Measurements from ENCODE around the gene COMMD10.

COMMD10 gene

DNA sequence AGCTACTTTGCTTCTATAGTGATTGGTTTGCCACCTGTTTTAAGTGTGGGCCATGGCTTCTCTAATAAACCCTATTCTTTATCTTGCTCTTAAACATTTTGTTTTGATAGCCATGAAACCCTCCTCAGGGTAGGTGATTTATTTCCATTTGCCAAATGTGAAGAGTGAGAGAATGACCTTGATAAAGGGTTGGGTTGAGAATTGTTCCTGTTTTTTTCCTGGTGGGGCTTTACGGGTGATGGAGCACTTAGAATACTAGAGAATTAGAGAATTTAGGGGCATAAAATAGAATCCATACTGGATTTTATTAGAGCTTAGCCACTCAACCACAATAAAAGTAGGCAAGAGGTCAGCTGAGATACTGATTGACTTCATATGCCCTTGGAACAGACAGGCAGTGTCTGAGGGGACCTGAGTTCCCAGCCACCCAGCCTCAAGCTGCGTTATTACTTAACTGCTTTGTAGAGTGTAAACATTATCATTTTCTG lies 68.9 kb downstream of the COMMD10 start:
- TF ChIP-seq, protein P1, sequence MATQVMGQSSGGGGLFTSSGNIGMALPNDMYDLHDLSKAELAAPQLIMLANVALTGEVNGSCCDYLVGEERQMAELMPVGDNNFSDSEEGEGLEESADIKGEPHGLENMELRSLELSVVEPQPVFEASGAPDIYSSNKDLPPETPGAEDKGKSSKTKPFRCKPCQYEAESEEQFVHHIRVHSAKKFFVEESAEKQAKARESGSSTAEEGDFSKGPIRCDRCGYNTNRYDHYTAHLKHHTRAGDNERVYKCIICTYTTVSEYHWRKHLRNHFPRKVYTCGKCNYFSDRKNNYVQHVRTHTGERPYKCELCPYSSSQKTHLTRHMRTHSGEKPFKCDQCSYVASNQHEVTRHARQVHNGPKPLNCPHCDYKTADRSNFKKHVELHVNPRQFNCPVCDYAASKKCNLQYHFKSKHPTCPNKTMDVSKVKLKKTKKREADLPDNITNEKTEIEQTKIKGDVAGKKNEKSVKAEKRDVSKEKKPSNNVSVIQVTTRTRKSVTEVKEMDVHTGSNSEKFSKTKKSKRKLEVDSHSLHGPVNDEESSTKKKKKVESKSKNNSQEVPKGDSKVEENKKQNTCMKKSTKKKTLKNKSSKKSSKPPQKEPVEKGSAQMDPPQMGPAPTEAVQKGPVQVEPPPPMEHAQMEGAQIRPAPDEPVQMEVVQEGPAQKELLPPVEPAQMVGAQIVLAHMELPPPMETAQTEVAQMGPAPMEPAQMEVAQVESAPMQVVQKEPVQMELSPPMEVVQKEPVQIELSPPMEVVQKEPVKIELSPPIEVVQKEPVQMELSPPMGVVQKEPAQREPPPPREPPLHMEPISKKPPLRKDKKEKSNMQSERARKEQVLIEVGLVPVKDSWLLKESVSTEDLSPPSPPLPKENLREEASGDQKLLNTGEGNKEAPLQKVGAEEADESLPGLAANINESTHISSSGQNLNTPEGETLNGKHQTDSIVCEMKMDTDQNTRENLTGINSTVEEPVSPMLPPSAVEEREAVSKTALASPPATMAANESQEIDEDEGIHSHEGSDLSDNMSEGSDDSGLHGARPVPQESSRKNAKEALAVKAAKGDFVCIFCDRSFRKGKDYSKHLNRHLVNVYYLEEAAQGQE (IDR thresholded peaks at IDR 0.05; ENCODE audit: insufficient read depth in 1 of 2, low read depth in 2 of 2, low read length in 2 of 2), result no peak

DNA sequence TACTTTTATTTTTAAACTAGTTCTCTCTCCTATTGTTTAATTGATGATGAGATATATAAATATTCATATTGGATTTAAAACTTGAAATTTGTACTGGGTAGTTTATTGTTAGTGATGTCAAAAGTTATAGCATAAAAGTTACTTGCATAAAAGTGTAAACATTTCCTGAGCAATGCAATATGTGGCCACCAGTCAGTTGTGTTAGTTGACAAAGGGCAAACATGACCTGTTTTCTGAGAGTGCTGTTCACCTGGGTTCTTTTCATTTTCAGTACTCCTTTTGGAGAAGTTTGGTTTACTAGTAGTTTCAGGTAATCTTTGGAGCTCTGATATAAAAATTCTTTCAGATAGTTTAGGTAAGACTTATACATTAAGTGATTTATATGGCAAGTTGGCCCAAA lies 69.4 kb downstream of the COMMD10 start:
- TF ChIP-seq, protein P1 (IDR thresholded peaks at IDR 0.05; ENCODE audit: insufficient read depth in 1 of 2, low read depth in 2 of 2, low read length in 2 of 2), result no peak
- no peak for TF ChIP-seq SIN3A (IDR thresholded peaks at IDR 0.05; ENCODE audit: borderline replicate concordance, insufficient read depth, low read length)
- no peak for TF ChIP-seq FOXP2 (optimal IDR thresholded peaks at IDR 0.05; ENCODE audit: borderline replicate concordance, extremely low read depth, extremely low read length, insufficient read depth)
- TF ChIP-seq POLR2AphosphoS5 (IDR thresholded peaks at IDR 0.05; ENCODE audit: low read depth, low read length), result no peak
- TF ChIP-seq TAF1 (IDR thresholded peaks at IDR 0.05; ENCODE audit: borderline replicate concordance, insufficient read depth, low read length), result no peak

DNA sequence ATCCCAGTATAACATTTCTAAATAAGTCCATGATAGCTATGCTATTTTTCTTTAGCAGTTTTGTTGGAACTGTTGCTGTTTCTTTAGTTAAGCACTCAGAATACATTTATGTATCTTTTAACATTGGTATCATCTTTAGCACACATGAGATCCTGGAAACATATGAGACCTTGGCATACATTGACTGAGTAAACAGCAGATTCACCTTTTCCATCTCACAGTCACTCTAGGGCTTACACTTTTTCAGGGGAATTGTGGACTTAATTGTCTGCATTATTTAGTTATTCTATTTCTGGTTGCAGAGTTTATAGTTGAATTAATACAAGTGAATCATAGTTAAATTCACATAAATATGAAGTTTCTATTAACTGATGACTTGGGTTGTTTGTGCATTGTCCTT lies 70.1 kb downstream of the COMMD10 start:
- TF ChIP-seq, protein P1 (IDR thresholded peaks at IDR 0.05; ENCODE audit: insufficient read depth in 1 of 2, low read depth in 2 of 2, low read length in 2 of 2), result no peak
- TF ChIP-seq POLR2AphosphoS5 (IDR thresholded peaks at IDR 0.05; ENCODE audit: low read depth, low read length) (no peak), TAF1 (IDR thresholded peaks at IDR 0.05; ENCODE audit: borderline replicate concordance, insufficient read depth, low read length) (no peak), SIN3A (IDR thresholded peaks at IDR 0.05; ENCODE audit: borderline replicate concordance, insufficient read depth, low read length) (no peak), FOXP2 (optimal IDR thresholded peaks at IDR 0.05; ENCODE audit: borderline replicate concordance, extremely low read depth, extremely low read length, insufficient read depth) (no peak)

DNA sequence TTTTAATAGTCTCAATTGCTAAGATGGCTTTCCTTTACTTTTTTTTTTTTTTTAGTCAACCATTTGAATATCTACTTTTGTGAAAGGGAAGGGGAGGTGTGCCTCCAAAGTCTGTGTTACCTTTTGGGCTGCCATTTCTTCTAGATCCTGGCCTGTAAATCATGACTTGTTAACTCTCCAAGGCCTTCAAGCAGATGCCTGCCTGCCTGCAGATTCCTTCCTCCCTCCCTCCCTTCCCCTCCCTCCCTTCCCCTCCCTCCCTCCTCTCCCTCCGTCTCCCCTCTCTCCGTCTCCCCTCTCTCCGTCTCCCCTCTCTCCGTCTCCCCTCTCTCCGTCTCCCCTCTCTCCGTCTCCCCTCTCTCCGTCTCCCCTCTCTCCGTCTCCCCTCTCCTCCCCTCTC lies 73.1 kb downstream of the COMMD10 start:
- TF ChIP-seq POLR2AphosphoS5 (IDR thresholded peaks at IDR 0.05; ENCODE audit: low read depth, low read length) (no peak), TAF1 (IDR thresholded peaks at IDR 0.05; ENCODE audit: borderline replicate concordance, insufficient read depth, low read length) (no peak), FOXP2 (optimal IDR thresholded peaks at IDR 0.05; ENCODE audit: borderline replicate concordance, extremely low read depth, extremely low read length, insufficient read depth) (no peak), SIN3A (IDR thresholded peaks at IDR 0.05; ENCODE audit: borderline replicate concordance, insufficient read depth, low read length) (no peak)
- TF ChIP-seq, protein P1 (IDR thresholded peaks at IDR 0.05; ENCODE audit: insufficient read depth in 1 of 2, low read depth in 2 of 2, low read length in 2 of 2), result no peak

DNA sequence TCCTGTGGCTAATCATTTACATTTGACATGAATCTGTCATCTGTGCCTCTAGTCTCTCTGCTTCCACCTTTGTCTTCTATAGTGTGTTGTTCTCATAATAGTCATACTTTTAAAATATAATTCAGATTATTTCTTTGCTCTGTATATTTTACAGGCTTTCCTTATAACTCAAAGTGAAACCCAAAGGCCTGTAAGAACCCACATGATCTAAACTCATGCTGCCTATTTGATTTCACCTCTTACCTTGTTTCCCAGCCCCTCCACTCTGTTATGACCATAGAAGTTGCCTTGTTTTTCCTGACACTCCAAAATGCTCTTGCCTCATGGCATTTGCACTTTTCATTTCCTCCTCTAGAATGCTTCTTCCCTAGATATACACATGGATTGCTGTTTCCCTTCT lies 74.2 kb downstream of the COMMD10 start:
- TF ChIP-seq FOXP2 (optimal IDR thresholded peaks at IDR 0.05; ENCODE audit: borderline replicate concordance, extremely low read depth, extremely low read length, insufficient read depth) (no peak), POLR2AphosphoS5 (IDR thresholded peaks at IDR 0.05; ENCODE audit: low read depth, low read length) (no peak), TAF1 (IDR thresholded peaks at IDR 0.05; ENCODE audit: borderline replicate concordance, insufficient read depth, low read length) (no peak), SIN3A (IDR thresholded peaks at IDR 0.05; ENCODE audit: borderline replicate concordance, insufficient read depth, low read length) (no peak)
- TF ChIP-seq, protein P1 (IDR thresholded peaks at IDR 0.05; ENCODE audit: insufficient read depth in 1 of 2, low read depth in 2 of 2, low read length in 2 of 2), result no peak
